Mesenchymal stem cell (in vitro differentiated cells and primary cell): ENCODE results near the gene XRRA1.

ENCODE experiments used
- DNase-seq: peaks from one replicate; pipeline ENCODE4 v3.0.0-alpha.2; 2013
- H2AFZ ChIP-seq: one replicate; pipeline ENCODE4 v1.6.1; 2013; ENCODE audit warnings: low read depth, mild to moderate bottlenecking, control low read depth, inconsistent platforms, low read length, moderate library complexity
- H2AK5ac ChIP-seq: 2 replicates; pipeline ENCODE4 v1.6.1; 2013; ENCODE audit warnings: low read length, moderate library complexity, mild to moderate bottlenecking, inconsistent platforms; ENCODE audit not compliant: severe bottlenecking
- H2BK120ac ChIP-seq: one replicate; pipeline ENCODE4 v1.6.1; 2013; ENCODE audit warnings: low read depth, mild to moderate bottlenecking, inconsistent platforms, low read length, moderate library complexity
- H2BK12ac ChIP-seq, 2 experiments: one replicate each; pipeline ENCODE4 v1.6.1; 2013; ENCODE audit warnings: inconsistent platforms in 2 of 2, low read length in 2 of 2, mild to moderate bottlenecking in 2 of 2, moderate library complexity in 2 of 2, control low read depth in 1 of 2
- H2BK15ac ChIP-seq: one replicate; pipeline ENCODE4 v1.6.1; 2013; ENCODE audit warnings: mild to moderate bottlenecking, low read depth, inconsistent platforms; ENCODE audit not compliant: poor library complexity, severe bottlenecking
- H2BK5ac ChIP-seq: 2 replicates; pipeline ENCODE4 v1.6.1; 2013; ENCODE audit warnings: low read depth, mild to moderate bottlenecking, low read length, control low read depth, inconsistent platforms; ENCODE audit not compliant: poor library complexity, severe bottlenecking
- H3K14ac ChIP-seq, 2 experiments: one replicate each; pipeline ENCODE4 v1.6.1; 2013; ENCODE audit warnings: inconsistent platforms in 2 of 2, low read length in 2 of 2, control low read depth in 1 of 2, mild to moderate bottlenecking in 1 of 2, moderate library complexity in 1 of 2
- H3K18ac ChIP-seq, 2 experiments: one replicate each; pipeline ENCODE4 v1.6.1; 2013; ENCODE audit warnings: inconsistent platforms in 2 of 2, low read length in 2 of 2, control low read depth in 1 of 2, low read depth in 1 of 2, mild to moderate bottlenecking in 1 of 2
- H3K23ac ChIP-seq, 2 experiments: one replicate each; pipeline ENCODE4 v1.6.1; 2013; ENCODE audit warnings: inconsistent platforms in 2 of 2, low read length in 2 of 2, mild to moderate bottlenecking in 2 of 2, moderate library complexity in 2 of 2, control low read depth in 1 of 2
- H3K27ac ChIP-seq: 2 replicates; pipeline ENCODE4 v1.5.1; 2013; ENCODE audit warnings: mild to moderate bottlenecking, moderate library complexity, low read length, control low read depth, inconsistent platforms; ENCODE audit not compliant: poor library complexity, severe bottlenecking
- H3K27me3 ChIP-seq, 2 experiments: 2 replicates each; pipeline versions ENCODE4 v1.6.1 to v1.7.0; 2013; ENCODE audit warnings: low read length in 2 of 2, mild to moderate bottlenecking in 2 of 2, moderate library complexity in 2 of 2, control low read depth in 1 of 2, inconsistent platforms in 1 of 2; ENCODE audit not compliant: control insufficient read depth in 1 of 2, insufficient read depth in 1 of 2
- H3K36me3 ChIP-seq, 2 experiments: 2 replicates each; pipeline versions ENCODE4 v1.6.1 to v1.7.0; 2013; ENCODE audit warnings: low read length in 2 of 2, control low read depth in 1 of 2, inconsistent platforms in 1 of 2, low read depth in 1 of 2, mild to moderate bottlenecking in 1 of 2; ENCODE audit not compliant: insufficient read depth in 2 of 2, control insufficient read depth in 1 of 2
- H3K4ac ChIP-seq, 2 experiments: one replicate each; pipeline ENCODE4 v1.6.1; 2013; ENCODE audit warnings: inconsistent platforms in 2 of 2, low read length in 2 of 2, mild to moderate bottlenecking in 2 of 2, moderate library complexity in 2 of 2, control low read depth in 1 of 2, low read depth in 1 of 2
- H3K4me1 ChIP-seq: 2 replicates; pipeline ENCODE4 v1.6.1; 2013; ENCODE audit warnings: low read depth, low read length, control low read depth; ENCODE audit not compliant: control insufficient read depth, insufficient read depth
- H3K4me2 ChIP-seq: 2 replicates; pipeline ENCODE4 v1.6.1; 2013; ENCODE audit warnings: low read length, mild to moderate bottlenecking, inconsistent platforms; ENCODE audit not compliant: poor library complexity, severe bottlenecking
- H3K4me3 ChIP-seq, 2 experiments: 2 replicates each; pipeline versions ENCODE4 v1.5.1 to v1.7.0; 2013; ENCODE audit warnings: low read length in 2 of 2, mild to moderate bottlenecking in 2 of 2, control low read depth in 1 of 2, low read depth in 1 of 2; ENCODE audit not compliant: insufficient read depth in 1 of 2
- H3K79me1 ChIP-seq: replicated peaks from 2 replicates; pipeline ENCODE4 v1.6.1; 2013; ENCODE audit warnings: mild to moderate bottlenecking, control low read depth, low read length, inconsistent platforms; ENCODE audit not compliant: poor library complexity, severe bottlenecking
- H3K9ac ChIP-seq: 2 replicates; pipeline ENCODE4 v1.7.0; 2013; ENCODE audit warnings: mild to moderate bottlenecking, low read length, moderate library complexity
- H3K9me3 ChIP-seq: 2 replicates; pipeline ENCODE4 v1.7.0; 2013; ENCODE audit warnings: mild to moderate bottlenecking, low read length; ENCODE audit not compliant: control insufficient read depth
- H4K8ac ChIP-seq: one replicate; pipeline ENCODE4 v1.6.1; 2013; ENCODE audit warnings: inconsistent platforms, mild to moderate bottlenecking, low read length, moderate library complexity
- H4K91ac ChIP-seq: one replicate; pipeline ENCODE4 v1.6.1; 2013; ENCODE audit warnings: mild to moderate bottlenecking, low read length, inconsistent platforms
- WGBS: methylation state at CpG from one replicate; pipeline ENCODE4 v1.1.7; 2013; ENCODE audit warnings: mixed read lengths; 5-methylcytosine and 5-hydroxymethylcytosine counted together

The XRRA1 gene

DNA sequence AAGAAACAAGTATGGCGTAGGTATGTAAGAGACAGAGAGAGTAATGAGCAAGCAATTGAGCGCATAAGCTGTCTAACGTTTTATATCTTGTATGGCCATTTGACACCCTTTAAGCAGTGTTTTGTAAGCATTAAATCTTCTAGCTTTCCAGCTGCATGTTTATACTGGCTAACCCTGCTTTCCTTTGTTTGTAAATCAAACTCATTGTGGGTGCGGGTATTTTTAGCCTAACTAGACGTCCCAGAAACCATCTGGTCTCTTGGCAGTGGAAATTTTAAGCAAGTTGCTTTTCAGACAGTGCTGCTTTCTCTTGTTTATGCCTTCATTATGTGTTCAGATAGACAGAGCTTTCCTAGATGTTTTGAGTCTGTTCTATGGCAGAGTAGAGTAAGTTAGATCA is 126.7 kb downstream of the XRRA1 start:
- Histone ChIP-seq H3K4me2 (no peak overlapping the region), H3K9me3 (peaks cover 29% of the 10 kb centered on the region), H2AK5ac (no peak overlapping the region), H4K91ac (no peak overlapping the region), H3K14ac (no peak overlapping the region), H2BK15ac (no peak overlapping the region), H3K27me3 (no peaks in the 10 kb centered on the region), H3K79me1 (peaks cover 32% of the 10 kb centered on the region), H4K8ac (no peak overlapping the region), H3K18ac (peak overlapping the region in 1 of 2 experiments; percentile 93), H3K27ac (no peak overlapping the region), H3K4me3 (no peak overlapping the region), H3K4me1 (no peaks in the 10 kb centered on the region), H2AFZ (no peak overlapping the region), H2BK120ac (no peak overlapping the region), H2BK12ac (peak overlapping the region in 1 of 2 experiments; percentile 92), H3K23ac (no peak overlapping the region), H3K9ac (peak overlapping the region; percentile 12), H3K4ac (no peak overlapping the region), H2BK5ac (no peak overlapping the region), H3K36me3 (peaks cover 14 to 66% of the 10 kb centered on the region in 2 experiments)
- peak; percentile 95 for DNase-seq
- WGBS, result 16% methylated on average over 3 of the region's 5 CpGs

DNA sequence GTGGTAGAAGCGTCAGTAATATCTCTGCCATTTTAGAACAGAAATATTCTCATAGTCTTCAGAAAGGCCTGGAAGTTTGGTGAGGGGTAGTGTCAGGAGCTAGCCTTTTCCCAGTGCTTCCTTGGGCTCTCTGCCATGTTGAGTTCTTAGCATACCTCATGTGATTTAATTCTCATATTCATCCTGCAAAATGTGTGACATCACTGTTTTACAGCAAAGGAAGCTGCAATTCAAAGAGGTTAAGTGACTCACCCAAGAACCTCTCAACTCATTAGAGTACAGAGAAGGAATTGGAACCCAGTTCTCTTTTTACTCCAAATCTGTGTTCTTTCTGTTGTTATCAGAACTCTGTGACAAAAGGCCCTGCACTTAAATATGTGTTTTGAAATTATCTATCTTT is 128.1 kb downstream of the XRRA1 start:
- H2BK120ac ChIP-seq, result no peak overlapping the region
- H3K9ac ChIP-seq, result peak overlapping the region; percentile 58
- WGBS, result 83% methylated on average over 1 of the region's 1 CpG
- no peak overlapping the region for H3K14ac ChIP-seq
- H3K4me3 ChIP-seq, result no peak overlapping the region
- H2AFZ ChIP-seq, result no peak overlapping the region
- H3K4ac ChIP-seq, result no peak overlapping the region
- no peak overlapping the region for H4K8ac ChIP-seq
- H2BK15ac ChIP-seq, result no peak overlapping the region
- peaks cover 3 to 59% of the 10 kb centered on the region in 2 experiments for H3K36me3 ChIP-seq
- H4K91ac ChIP-seq, result no peak overlapping the region
- H3K27me3 ChIP-seq, result no peaks in the 10 kb centered on the region
- no peak overlapping the region for H2BK12ac ChIP-seq
- no peaks in the 10 kb centered on the region for H3K4me1 ChIP-seq
- peaks cover 20% of the 10 kb centered on the region for H3K9me3 ChIP-seq
- peak overlapping the region; percentile 29 for H3K27ac ChIP-seq
- DNase-seq, result peak; percentile 83
- H2AK5ac ChIP-seq, result no peak overlapping the region
- peaks cover 20% of the 10 kb centered on the region for H3K79me1 ChIP-seq
- H3K18ac ChIP-seq, result no peak overlapping the region
- H2BK5ac ChIP-seq, result no peak overlapping the region
- no peak overlapping the region for H3K23ac ChIP-seq
- no peak overlapping the region for H3K4me2 ChIP-seq

DNA sequence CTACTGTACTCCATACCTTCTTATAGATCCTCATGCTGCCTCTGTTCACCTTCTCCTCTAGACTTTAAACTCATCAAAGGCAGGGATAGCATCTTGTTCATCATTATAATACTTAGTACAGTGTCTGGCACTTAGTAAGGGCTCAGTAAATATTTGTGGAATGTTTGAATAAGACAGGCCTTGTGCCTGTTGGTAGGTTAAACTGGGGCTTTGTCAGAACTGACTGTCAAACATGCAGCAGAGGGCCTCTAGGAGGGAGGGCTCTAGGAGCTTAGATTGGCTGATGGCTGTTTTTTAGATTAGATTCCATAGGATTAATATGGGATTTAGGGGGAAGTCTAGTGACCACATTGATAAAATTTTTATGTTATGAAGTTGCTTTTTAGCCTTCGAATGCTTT is 129.5 kb downstream of the XRRA1 start:
- no CpG with 5 or more reads among the region's 1 CpG for WGBS
- no peak overlapping the region for H3K4ac ChIP-seq
- H3K36me3 ChIP-seq, result peaks cover 3 to 50% of the 10 kb centered on the region in 2 experiments
- no peak overlapping the region for H2AK5ac ChIP-seq
- H2BK12ac ChIP-seq, result no peak overlapping the region
- H3K4me3 ChIP-seq, result no peak overlapping the region
- H3K4me1 ChIP-seq, result no peaks in the 10 kb centered on the region
- no peak overlapping the region for H3K23ac ChIP-seq
- H2BK120ac ChIP-seq, result no peak overlapping the region
- no peak overlapping the region for H4K91ac ChIP-seq
- no peak overlapping the region for H4K8ac ChIP-seq
- H3K27ac ChIP-seq, result no peak overlapping the region
- peaks cover 19% of the 10 kb centered on the region for H3K79me1 ChIP-seq
- H2BK5ac ChIP-seq, result no peak overlapping the region
- no peak overlapping the region for H2BK15ac ChIP-seq
- no peak overlapping the region for H3K14ac ChIP-seq
- no peak overlapping the region for H2AFZ ChIP-seq
- no peaks in the 10 kb centered on the region for H3K27me3 ChIP-seq
- peak overlapping the region; percentile 58 for H3K9ac ChIP-seq
- peak; percentile 30 for DNase-seq
- no peak overlapping the region for H3K4me2 ChIP-seq
- H3K9me3 ChIP-seq, result peaks cover 10% of the 10 kb centered on the region
- no peak overlapping the region for H3K18ac ChIP-seq

DNA sequence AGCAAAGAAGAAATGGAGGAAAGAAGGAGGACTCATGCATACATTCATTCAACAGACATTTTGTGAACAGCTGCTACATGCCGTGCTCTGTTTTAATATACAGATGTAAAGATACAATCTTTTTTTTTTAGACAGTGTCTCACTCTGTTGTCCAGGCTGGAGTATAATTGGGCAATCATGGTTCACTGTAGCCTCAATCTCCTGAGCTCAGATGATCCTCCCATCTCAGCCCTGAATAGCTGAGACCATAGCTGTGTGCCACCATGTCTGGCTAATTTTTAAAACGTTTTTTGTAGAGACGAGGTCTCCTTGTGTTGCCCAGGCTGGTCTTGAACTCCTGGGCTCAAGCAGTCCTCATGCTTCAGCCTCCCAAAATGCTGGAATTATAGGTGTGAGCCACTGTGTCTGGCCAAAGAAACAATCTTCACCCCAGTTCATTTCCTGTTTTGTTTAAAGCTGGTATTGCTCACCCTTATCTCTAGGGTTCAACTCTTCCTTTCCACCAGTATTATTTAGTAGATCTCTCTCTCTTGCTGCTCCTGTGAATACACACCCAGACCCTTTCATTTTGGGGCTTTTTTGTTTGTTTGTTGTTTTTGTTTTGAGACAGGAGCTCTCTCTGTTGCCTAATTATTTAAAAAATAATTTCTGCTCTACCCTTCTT is 130.5 kb downstream of the XRRA1 start:
- no peak overlapping the region for H3K18ac ChIP-seq
- WGBS, result 68% methylated on average over 2 of the region's 3 CpGs
- H3K9ac ChIP-seq, result no peak overlapping the region

More for the DNA sequence above, 130.5 kb downstream of the XRRA1 start:
- Histone ChIP-seq H3K4me3 (no peak overlapping the region), H2AFZ (no peak overlapping the region), H2BK5ac (no peak overlapping the region), H3K14ac (no peak overlapping the region), H3K27me3 (no peaks in the 10 kb centered on the region), H2BK15ac (no peak overlapping the region), H2BK120ac (no peak overlapping the region), H3K27ac (no peak overlapping the region), H3K9me3 (no peaks in the 10 kb centered on the region), H2BK12ac (peak overlapping the region in 1 of 2 experiments; percentile 33), H3K4me2 (no peak overlapping the region), H4K8ac (no peak overlapping the region), H2AK5ac (no peak overlapping the region), H3K36me3 (peaks cover 9 to 45% of the 10 kb centered on the region in 2 experiments), H3K4ac (no peak overlapping the region), H3K4me1 (no peaks in the 10 kb centered on the region), H4K91ac (no peak overlapping the region), H3K79me1 (peaks cover 22% of the 10 kb centered on the region), H3K23ac (no peak overlapping the region)
- DNase-seq, result peak; percentile 7
